Muscle of leg (tissue), 16 donors: ENCODE measurements around the gene C4orf33. TPM values are rescaled to one million over a fixed set of nuclear protein-coding genes. Genes with fewer than 3 reads are reported as not detected.
"Not testable (repeated sequence)": the region's sequence is repeated elsewhere in the genome, so short reads cannot be mapped to it uniquely, and the experiment has no call there.

Experiments used
- DNase-seq: peaks from one replicate; pipeline ENCODE4 v3.0.0; 2013
- H3K27ac ChIP-seq: one replicate; pipeline ENCODE4 v1.5.1; 2013; ENCODE audit warnings: mild to moderate bottlenecking, low read length, control low read depth
- H3K27me3 ChIP-seq: one replicate; pipeline ENCODE4 v1.6.1; 2013; ENCODE audit warnings: low read length; ENCODE audit not compliant: control insufficient read depth, insufficient read depth
- H3K36me3 ChIP-seq: one replicate; pipeline ENCODE4 v1.6.1; 2013; ENCODE audit warnings: low read length; ENCODE audit not compliant: control insufficient read depth, insufficient read depth
- H3K4me1 ChIP-seq: one replicate; pipeline ENCODE4 v1.6.1; 2013; ENCODE audit warnings: low read length; ENCODE audit not compliant: control insufficient read depth, insufficient read depth
- H3K4me3 ChIP-seq: one replicate; pipeline ENCODE4 v1.5.1; 2013; ENCODE audit warnings: low read length, control low read depth
- H3K9me3 ChIP-seq: replicated peaks from 2 replicates; pipeline ENCODE4 v1.6.1; 2013; ENCODE audit warnings: low read depth, low read length; ENCODE audit not compliant: control insufficient read depth
- WGBS: methylation state at CpG from one replicate; pipeline ENCODE4 v1.1.5; 2013; ENCODE audit warnings: missing lambda C conversion rate; ENCODE audit not compliant: insufficient coverage; 5-methylcytosine and 5-hydroxymethylcytosine counted together
- long read RNA-seq, 11 donors: transcript quantifications; one replicate each; lab custom pipeline, GENCODE V29; 2026
- polyA plus RNA-seq, 8 donors: library from polyadenylated mRNA; unstranded; fragments of 120-200 nt; gene quantifications; one replicate each; pipeline versions ENCODE4 v1.2.1 to v1.2.3, GENCODE V29; 2013; ENCODE audit warnings: inconsistent platforms in 1 of 8, low replicate concordance in 1 of 8; ENCODE audit not compliant: insufficient read length in 8 of 8, insufficient read depth in 1 of 8
- total RNA-seq: library from RNA; stranded (reverse); fragments of 120-200 nt; gene quantifications from one replicate; pipeline ENCODE4 v1.2.4, GENCODE V29; 2013

C4orf33 gene, protein sequence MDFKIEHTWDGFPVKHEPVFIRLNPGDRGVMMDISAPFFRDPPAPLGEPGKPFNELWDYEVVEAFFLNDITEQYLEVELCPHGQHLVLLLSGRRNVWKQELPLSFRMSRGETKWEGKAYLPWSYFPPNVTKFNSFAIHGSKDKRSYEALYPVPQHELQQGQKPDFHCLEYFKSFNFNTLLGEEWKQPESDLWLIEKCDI
- total RNA-seq (5.7 TPM), polyA plus RNA-seq (1 to 10 TPM; 4.4 to 8.8 (median 7.2) TPM)
- long read RNA-seq, donor 1, full-length matches to known transcripts, result 1 of 1 reads
- long read RNA-seq, donor 1, partial matches to known transcripts, result 0 of 1 reads
- long read RNA-seq, donor 1, other reads (novel, unspliced or antisense), result 0 of 1 reads
- long read RNA-seq, donor 2, result 0 reads
- long read RNA-seq, donor 3, result 0 reads
- long read RNA-seq, donor 4, full-length matches to known transcripts, result 2 of 2 reads
- long read RNA-seq, donor 4, partial matches to known transcripts, result 0 of 2 reads
- long read RNA-seq, donor 4, other reads (novel, unspliced or antisense), result 0 of 2 reads
- long read RNA-seq, donor 5, full-length matches to known transcripts, result 10 of 10 reads
- long read RNA-seq, donor 5, partial matches to known transcripts, result 0 of 10 reads
- long read RNA-seq, donor 5, other reads (novel, unspliced or antisense), result 0 of 10 reads
- long read RNA-seq, donor 6, full-length matches to known transcripts, result 4 of 4 reads
- long read RNA-seq, donor 6, partial matches to known transcripts, result 0 of 4 reads
- long read RNA-seq, donor 6, other reads (novel, unspliced or antisense), result 0 of 4 reads
- long read RNA-seq, donor 7, full-length matches to known transcripts, result 1 of 1 reads
- long read RNA-seq, donor 7, partial matches to known transcripts, result 0 of 1 reads
- long read RNA-seq, donor 7, other reads (novel, unspliced or antisense), result 0 of 1 reads
- long read RNA-seq, donor 8, full-length matches to known transcripts, result 2 of 2 reads
- long read RNA-seq, donor 8, partial matches to known transcripts, result 0 of 2 reads
- long read RNA-seq, donor 8, other reads (novel, unspliced or antisense), result 0 of 2 reads
- long read RNA-seq, donor 9, full-length matches to known transcripts, result 2 of 2 reads
- long read RNA-seq, donor 9, partial matches to known transcripts, result 0 of 2 reads
- long read RNA-seq, donor 9, other reads (novel, unspliced or antisense), result 0 of 2 reads
- long read RNA-seq, donor 10, full-length matches to known transcripts, result 3 of 3 reads
- long read RNA-seq, donor 10, partial matches to known transcripts, result 0 of 3 reads
- long read RNA-seq, donor 10, other reads (novel, unspliced or antisense), result 0 of 3 reads
- long read RNA-seq, donor 11, partial matches to known transcripts, result 0 of 2 reads
- long read RNA-seq, donor 11, other reads (novel, unspliced or antisense), result 0 of 2 reads

DNA sequence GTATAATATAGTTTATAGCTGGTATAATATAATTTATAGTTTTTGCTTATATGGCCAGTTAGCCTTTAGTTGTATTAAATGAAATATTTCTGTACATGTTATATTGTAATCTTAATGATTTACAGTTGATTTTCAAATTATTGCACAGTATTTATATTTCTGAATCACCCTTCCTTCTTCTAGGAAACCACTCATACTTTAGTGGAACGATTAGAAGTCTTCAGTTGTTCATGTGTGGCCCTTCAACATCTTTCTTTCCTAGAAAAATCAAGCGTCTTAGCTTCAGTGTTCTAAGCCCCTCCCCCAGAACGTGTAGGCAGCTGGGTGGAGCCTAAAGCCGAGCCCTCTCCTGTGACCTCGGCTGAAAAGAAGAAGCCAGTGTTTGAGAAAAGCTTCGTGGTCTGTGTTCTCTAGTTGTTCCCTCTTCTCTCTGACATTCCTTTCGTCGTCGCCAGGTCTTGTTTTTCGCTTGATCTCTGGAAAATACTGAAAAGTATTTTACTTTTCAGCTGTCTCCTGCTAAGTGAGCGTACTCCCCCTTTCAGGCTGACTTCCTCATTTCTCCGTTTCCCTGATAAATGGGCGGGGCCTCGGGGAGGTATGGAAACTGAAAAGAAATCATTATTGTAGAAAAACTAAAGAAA lies at the start of gene C4orf33:
Gene C4orf33 (plus strand): TSS at position 342 of the 644 bp plus-strand sequence. CDS start 6,459 bp downstream, outside the sequence.
- H3K9me3 ChIP-seq, result no peaks in the 10 kb centered on the region
- peak; percentile 90 for DNase-seq
- H3K4me3 ChIP-seq, result peak within 1 kb of the TSS; percentile 72
- H3K27me3 ChIP-seq, result no peaks in the 10 kb centered on the region
- 0% methylated on average over 2 of the region's 14 CpGs for WGBS
- H3K4me1 ChIP-seq, result peaks cover 7% of the 10 kb centered on the region
- peak within 1 kb of the TSS; percentile 95 for H3K27ac ChIP-seq
- H3K36me3 ChIP-seq, result no peaks in the 10 kb centered on the region

DNA sequence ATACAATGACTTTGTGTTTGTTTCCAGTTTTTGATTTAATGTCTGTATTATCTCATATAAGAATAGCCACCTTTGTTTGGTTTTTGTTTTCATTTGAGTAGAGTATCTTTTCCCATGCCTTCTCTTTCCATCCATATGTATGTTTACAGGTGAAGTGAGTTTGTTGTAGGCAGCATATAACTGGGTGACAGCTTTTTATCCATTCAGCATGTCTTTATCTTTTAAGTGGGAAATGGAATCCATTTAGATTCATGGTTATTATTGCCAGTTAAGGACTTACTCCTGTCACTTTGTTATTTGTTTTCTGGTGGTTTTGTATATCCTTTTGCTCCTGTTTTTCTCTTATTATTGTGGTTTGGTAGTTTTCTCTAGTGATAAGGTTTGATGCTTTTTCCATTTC lies 36.9 kb upstream of the C4orf33 start:
- H3K9me3 ChIP-seq, result peaks cover 69% of the 10 kb centered on the region

DNA sequence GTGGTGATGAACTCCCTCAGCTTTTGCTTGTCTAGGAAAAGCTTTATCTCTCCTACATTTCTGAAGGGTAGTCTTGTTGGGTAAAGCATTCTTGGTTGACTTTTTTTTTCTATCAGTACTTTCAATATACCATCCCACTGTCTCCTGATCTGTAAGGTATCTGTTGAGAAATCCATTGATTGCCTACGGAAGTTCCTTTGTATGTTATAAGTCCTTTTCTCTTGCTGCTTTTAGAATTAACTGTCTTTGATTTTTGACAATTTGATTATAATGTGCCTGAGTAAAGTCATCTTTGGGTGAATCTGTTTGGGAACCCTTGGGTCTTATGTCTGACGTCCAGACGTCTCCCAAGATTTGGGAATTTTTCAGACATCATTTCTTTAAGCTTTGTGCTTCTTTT lies 33.4 kb upstream of the C4orf33 start:
- Histone ChIP-seq H3K27me3 (no peaks in the 10 kb centered on the region), H3K27ac (no peak overlapping the region), H3K36me3 (peaks cover 15% of the 10 kb centered on the region), H3K9me3 (peaks cover 46% of the 10 kb centered on the region), H3K4me1 (no peaks in the 10 kb centered on the region), H3K4me3 (no peak overlapping the region)
- DNase-seq, result no peak
- WGBS, result 100% methylated on average over 2 of the region's 3 CpGs

More for the DNA sequence above, 36.9 kb upstream of the C4orf33 start:
- Histone ChIP-seq H3K27me3 (no peaks in the 10 kb centered on the region), H3K36me3 (peaks cover 15% of the 10 kb centered on the region), H3K4me3 (no peak overlapping the region), H3K27ac (no peak overlapping the region), H3K4me1 (no peaks in the 10 kb centered on the region)
- DNase-seq, result no peak

DNA sequence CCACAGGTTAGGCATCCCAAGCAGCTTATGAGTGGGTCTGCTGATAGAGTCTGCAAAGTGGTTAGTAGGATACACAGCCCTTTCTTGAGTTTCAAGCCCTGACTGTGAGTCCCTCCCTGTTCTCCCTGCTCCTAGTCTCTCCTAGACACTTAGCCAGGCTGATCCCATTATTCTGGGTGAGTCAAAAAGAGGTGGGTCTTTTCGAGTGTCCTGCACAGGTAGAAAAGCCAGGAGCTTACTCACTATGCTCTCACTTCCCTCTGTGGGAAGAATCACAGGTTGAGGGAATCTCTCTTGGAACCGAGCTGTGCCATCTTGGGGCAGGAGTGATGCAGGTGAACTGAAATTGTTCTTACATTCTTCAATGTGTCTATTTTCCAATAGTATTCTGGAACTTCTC lies 32.3 kb upstream of the C4orf33 start:
- Histone ChIP-seq H3K36me3 (peaks cover 15% of the 10 kb centered on the region), H3K4me1 (no peaks in the 10 kb centered on the region), H3K4me3 (no peak overlapping the region), H3K27me3 (no peaks in the 10 kb centered on the region), H3K9me3 (peaks cover 44% of the 10 kb centered on the region), H3K27ac (no peak overlapping the region)
- DNase-seq, result no peak
- no CpG with 5 or more reads among the region's 2 CpGs for WGBS

DNA sequence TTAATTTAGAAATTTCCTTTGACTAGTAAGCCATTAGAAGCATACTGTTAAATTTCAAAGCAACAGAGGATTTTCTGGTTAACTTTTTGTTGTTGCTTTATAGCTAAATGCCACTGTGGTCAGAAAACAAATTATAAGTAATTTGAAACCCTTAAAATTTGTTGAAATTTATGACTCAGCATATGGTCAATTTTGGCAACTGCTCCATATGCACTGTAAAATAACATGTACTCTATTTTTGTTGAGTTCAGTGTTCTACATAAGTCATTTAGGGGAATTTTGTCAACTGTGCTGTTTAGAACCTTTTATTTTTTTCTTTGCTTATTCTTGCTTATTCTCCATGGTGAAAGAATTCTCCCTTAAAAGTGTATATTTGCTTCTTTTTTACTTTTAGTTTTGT lies 31.2 kb upstream of the C4orf33 start:
- Histone ChIP-seq H3K27ac (no peak overlapping the region), H3K36me3 (peaks cover 15% of the 10 kb centered on the region), H3K9me3 (peaks cover 38% of the 10 kb centered on the region), H3K27me3 (no peaks in the 10 kb centered on the region), H3K4me1 (no peaks in the 10 kb centered on the region), H3K4me3 (no peak overlapping the region)
- DNase-seq, result no peak

DNA sequence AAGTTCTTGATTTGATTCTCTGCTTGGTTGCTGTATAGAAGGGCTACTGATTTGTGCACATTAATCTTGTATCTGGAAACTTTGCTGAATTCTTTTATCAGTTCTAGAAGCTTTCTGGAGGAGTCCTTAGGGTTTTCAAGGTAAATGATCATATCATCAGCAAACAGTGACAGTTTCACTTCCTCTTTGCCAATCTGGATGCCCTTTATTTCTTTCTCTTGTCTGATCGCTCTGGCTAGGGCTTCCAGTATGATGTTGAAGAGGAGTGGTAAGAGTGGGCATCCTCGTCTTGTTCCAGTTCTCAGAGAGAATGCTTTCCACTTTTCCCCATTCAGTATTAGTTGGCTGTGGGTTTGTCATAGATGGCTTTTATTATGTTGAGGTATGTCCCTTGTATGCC lies 26.4 kb upstream of the C4orf33 start:
- H3K27ac ChIP-seq, DNase-seq, H3K4me3 ChIP-seq, H3K27me3 ChIP-seq, H3K4me1 ChIP-seq, H3K36me3 ChIP-seq: not testable (repeated sequence)
- H3K9me3 ChIP-seq, result peaks cover 20% of the 10 kb centered on the region
- no CpG with 5 or more reads among the region's 2 CpGs for WGBS

DNA sequence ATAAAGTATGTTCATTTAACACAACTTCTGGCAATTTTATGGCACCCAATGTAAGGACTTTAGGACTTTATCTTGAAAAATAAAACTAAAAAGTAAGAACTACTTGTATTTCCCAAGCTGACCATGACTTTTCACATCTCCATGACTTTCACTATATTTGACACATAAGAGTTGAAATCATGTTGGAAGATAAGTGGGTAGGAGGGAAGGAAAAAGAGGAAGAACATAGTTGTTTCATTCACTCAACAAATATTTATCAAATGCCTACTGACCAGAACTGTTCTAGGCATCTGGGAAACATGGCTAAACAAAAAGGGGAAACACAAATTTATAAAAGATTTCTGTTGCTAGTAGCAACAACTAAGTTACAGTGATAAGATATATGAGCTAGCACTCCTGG lies 18.6 kb upstream of the C4orf33 start:
- H3K4me1 ChIP-seq, result no peaks in the 10 kb centered on the region
- no peaks in the 10 kb centered on the region for H3K27me3 ChIP-seq
- H3K9me3 ChIP-seq, result peaks cover 13% of the 10 kb centered on the region
- peaks cover 28% of the 10 kb centered on the region for H3K36me3 ChIP-seq
- no peak overlapping the region for H3K4me3 ChIP-seq
- DNase-seq, result no peak
- H3K27ac ChIP-seq, result no peak overlapping the region

DNA sequence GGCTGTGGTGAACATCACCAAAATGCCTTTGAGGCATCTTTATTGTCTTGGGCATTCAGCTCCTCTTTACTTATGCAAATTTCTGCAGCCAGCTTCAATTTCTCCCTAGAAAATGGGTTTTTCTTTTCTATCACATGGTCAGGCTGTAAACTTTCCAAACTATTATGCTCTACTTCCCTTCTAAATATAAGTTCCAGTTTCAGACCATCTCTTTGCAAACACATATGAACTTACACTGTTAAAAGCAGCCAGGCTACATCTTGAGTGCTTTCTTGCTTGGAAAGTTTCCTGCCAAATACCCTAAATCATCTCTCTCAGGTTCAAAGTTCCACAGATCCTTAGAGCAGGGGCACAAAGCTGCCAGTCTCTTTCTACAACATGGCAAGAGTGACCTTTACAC lies 15.8 kb upstream of the C4orf33 start:
- Histone ChIP-seq H3K4me3 (no peak overlapping the region), H3K27me3 (no peaks in the 10 kb centered on the region)

DNA sequence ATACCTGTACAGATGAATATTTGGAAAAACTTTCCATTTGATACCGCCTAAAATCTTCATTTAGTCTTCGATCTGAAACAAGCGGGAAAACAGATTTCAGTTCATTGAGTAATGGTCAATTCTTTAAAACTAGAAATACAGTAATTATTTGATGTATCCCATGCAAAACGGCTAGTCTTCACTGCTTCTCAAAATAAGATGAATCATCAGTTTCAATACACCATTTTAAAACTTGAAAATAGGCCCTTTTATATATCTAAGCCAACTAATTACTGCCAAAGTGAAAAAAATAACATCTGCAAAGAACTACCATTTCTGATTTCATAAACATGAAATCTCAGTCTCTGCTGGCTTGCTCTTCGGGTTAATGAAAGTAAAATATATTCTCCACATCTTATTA lies 13.7 kb upstream of the C4orf33 start:
- H3K36me3 ChIP-seq, result peaks cover 21% of the 10 kb centered on the region
- WGBS, result no CpG with 5 or more reads among the region's 5 CpGs
- no peaks in the 10 kb centered on the region for H3K4me1 ChIP-seq
- no peak for DNase-seq
- H3K4me3 ChIP-seq, result no peak overlapping the region
- no peaks in the 10 kb centered on the region for H3K27me3 ChIP-seq
- H3K27ac ChIP-seq, result no peak overlapping the region
- H3K9me3 ChIP-seq, result peaks cover 12% of the 10 kb centered on the region

More for the DNA sequence above, 15.8 kb upstream of the C4orf33 start:
- peaks cover 8% of the 10 kb centered on the region for H3K9me3 ChIP-seq
- H3K36me3 ChIP-seq, result peaks cover 21% of the 10 kb centered on the region
- DNase-seq, result no peak
- H3K4me1 ChIP-seq, result no peaks in the 10 kb centered on the region
- H3K27ac ChIP-seq, result no peak overlapping the region
